ELR (cell line): Measurements from ENCODE around the gene CLDN34.
A peak's percentile ranks its signal among the peaks of the same experiment; 100 is the strongest.

Experiments
- DNase-seq: peaks from one replicate; pipeline ENCODE4 v3.0.0-alpha.2; 2015; ENCODE audit warnings: low read depth

CLDN34 gene, protein sequence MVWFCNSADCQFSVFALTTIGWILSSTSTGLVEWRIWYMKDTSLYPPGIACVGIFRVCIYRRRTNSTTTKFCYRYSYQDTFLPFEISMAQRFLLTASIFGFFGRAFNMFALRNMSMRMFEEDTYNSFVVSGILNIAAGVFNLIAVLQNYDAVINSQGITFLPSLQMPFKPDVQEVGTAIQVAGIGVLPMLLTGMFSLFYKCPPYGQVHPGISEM

DNA sequence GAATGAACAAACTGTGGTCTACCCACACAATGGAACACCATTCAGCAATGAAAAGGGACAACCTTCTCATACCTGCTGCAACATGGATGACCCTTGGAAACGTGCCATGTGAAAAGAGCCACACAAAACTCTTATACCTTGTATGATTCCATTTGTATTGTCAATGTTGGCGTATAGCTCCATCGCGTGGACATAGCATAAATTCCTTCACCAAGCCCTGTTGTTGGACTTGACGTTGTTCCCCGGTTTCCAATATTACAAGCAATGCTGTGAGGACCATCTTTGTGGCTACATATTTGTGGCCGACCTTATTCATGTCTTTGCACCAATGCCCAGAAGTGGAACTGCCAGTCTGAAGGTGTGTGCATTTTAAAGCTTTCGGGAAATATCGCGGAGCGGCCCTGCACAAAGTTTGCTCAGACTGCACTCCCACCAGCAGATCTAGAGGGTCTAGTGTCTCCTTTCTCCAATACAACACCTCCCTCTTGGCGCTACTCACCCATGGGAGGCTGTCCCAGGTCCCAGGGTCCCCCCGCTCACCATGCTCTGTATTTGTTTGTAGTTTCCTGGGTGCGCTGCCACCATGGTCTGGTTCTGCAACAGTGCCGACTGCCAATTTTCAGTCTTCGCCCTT, at the start of gene CLDN34:
CLDN34 (plus strand) TSS at position 584 of the 634 bp plus-strand sequence; CDS start at position 584, 0 bp downstream.
- DNase-seq: no peak

DNA sequence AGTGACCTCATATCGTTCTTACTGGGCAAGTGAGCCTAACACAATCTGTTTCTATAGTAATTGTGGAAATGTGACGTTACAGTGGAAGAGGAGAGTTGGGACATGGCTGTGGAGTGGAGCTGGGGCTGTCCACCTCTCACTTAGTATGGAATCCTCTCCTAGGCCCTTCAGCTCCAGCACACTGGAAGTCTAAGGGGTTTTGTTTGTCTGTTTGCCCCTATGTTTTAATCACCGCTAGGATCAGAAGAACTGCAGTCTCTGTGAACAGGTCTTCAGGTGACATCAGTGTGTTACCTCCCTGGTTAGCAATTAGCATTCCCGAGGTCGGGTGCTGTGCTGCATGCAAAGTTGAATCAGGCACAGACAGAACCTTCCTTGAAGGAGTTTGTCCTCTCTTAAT, 49.3 kb upstream of the CLDN34 start:
- no peak for DNase-seq

DNA sequence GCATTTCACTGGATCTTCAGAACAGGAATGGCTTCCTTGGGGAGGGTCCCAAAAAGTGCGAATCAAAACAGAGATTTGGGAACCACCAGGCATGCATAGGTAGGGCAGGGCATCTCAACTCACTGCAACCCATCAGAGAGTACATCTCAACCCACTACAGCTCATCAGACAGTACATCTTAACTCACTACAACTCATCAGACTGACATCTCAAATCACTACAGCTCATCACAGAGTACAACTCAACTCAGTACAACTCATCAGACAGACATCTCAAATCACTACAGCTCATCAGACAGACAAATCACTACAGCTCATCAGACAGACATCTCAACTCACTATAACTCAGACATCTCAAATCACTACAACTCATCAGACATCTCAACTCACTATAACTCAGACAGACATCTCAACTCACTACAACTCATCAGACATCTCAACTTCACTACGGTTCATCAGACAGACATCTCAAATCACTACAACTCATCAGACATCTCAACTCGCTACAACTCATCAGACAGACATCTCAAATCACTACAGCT, 47.5 kb upstream of the CLDN34 start:
- DNase-seq: no peak

DNA sequence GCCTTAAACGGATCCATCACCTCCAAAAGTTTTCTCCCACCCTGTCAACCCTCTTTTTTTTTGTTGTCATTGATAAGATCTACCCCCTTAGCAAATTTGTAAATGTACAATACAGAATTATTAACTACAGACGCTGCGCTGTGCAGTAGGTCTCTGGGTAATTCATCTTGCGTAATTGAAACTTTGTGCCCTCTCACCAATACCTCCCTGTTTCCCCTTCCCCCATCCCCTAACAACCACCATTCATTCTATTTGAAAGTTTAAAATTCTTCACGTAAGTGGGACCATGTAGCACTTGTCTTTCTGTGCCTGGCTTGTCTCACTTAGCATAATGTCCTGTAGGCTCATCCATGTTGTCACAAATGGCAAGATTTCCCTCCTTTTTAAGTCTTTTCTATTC, 45.8 kb upstream of the CLDN34 start:
- DNase-seq: no peak

- no peak for DNase-seq
Observed at GRCh38 chrX:9923357-9923756, 43.8 kb upstream of the CLDN34 start.

GRCh38 chrX:9926002-9926401, 41.2 kb upstream of the CLDN34 start:
- no peak for DNase-seq

GRCh38 chrX:9927698-9928482, 39.3 kb upstream of the CLDN34 start:
- DNase-seq: no peak

DNA sequence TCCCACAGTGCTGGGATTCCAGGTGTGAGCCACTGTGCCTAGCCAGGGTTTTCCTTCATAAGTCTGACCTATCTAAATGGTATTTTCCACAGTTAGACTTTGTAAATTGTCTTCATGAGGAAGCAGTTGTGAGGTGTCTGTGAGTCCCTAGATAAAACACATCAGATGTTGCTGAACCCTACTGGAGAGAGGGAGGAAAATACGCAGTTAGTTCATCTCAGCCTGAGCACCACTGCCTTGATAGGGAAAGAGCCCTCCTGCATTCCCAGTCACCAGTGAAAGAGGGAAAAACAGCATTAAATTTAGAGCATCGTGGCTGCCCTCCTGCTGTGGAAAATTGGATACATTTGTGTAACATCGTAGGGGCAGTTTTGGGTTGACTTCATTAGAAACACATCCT, 31.7 kb upstream of the CLDN34 start:
- DNase-seq: peak; percentile 4

DNA sequence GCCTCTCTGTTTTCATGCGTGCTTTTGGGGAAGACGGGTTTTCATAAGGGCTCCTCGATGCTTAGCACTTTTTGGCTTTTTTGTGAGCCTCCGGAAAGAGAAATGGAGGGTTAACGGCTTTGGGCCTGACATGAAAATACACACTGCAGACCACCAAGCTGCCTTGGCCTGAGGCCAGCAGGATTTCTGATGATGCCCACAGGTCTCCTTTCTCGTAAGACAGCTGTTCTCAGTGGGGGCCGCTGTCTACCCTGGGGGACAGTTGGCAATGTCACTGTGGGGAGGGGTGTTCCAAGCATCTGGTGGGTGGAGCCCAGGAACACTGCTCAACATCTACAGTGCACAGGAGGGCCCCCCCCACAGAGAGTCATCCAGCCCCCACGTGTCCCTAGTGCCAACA, 29.4 kb upstream of the CLDN34 start:
- no peak for DNase-seq

- DNase-seq: no peak
Observed at GRCh38 chrX:9938516-9938915, 28.6 kb upstream of the CLDN34 start.

DNA sequence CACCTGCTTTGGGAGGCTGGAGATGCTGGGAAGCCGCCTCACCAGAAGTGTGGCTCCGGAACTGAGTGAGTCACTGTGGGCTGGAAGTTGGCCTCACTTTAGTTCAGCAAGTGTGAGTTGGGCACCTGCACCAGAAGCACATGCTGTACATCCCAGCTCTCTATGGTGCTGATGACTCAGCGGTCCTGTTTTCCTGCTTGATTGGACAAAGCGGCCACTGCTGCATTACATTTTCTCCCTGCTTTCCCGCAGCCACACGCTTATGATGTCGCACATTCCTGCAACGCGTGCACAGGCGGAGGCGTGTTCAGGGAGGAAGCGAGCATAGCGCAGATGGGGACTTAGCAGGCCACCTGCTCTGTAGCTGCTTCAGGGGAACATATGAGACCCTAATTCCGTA, 26.7 kb upstream of the CLDN34 start:
- DNase-seq: peak; percentile 69

- no peak for DNase-seq
Observed at GRCh38 chrX:9942086-9942485, 25.1 kb upstream of the CLDN34 start.

GRCh38 chrX:9943420-9943819, 23.7 kb upstream of the CLDN34 start:
- DNase-seq: no peak

DNA sequence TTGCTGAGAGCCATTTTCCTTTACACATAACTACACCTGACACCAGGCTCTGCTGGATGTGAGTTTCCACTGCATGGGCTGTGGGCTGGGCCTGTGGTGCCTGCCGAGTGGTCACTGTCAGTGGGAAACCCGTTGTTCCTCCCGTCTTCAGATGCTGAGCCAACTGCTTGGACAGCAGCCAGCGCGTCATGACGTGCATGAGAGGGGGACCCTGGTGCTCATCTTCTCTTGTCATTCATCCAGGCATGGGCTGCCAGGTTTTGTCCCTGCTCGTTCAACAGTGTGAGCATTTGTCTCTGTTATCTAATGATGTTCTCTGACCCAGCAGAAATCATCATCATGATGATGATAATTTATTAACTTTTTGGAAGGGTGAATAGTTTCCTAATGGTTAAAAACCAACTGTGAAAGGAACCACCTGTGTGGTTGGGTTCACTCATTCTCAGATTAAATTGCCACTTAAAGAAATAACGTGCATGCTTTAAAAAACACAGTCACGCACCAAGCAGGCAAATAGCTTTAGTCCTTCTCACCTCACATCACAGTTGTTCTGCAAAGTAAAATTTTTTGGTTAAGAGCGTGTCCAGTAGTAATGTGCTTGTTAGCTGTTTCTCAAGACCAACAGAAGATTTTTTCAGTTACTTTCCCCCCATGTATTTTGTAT, 19.9 kb upstream of the CLDN34 start:
- DNase-seq: no peak

DNA sequence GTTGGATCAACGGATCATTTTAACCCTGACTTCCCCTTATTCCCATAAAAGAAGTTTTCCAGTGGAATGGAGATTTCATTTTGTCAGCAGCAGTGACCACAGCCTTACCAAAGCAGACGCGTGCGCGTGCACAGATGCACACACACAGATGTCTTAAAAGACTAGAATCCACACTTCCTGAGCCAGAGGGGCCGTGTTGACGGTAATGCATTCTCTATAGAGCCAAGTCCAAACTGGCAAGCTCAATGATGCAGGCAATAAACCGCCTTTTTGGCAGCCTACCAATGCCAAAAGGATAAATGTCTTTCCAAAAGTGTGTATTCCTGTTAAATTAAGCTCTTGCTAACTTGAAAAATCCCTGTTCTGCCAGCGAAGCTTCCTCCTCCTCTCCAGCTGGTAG, 18.8 kb upstream of the CLDN34 start:
- no peak for DNase-seq

DNA sequence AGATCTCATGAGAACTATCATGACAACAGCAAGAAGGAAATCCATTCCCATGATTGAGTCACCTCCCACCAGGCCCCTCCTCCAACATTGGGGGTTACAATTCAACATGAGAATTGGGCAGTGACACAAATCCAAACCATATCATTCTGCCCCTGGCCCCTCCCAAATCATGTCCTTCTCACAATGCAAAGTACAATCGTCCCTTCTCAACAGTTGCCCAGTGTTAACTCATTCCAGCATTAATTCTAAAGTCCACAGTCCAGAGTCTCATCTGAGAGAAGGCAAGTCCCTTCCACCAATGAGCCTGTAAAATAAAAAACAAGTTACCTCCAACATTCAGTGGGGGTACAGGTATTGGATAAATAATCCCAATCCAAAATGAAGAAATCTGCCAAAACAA, 14.9 kb upstream of the CLDN34 start:
- DNase-seq: no peak

DNA sequence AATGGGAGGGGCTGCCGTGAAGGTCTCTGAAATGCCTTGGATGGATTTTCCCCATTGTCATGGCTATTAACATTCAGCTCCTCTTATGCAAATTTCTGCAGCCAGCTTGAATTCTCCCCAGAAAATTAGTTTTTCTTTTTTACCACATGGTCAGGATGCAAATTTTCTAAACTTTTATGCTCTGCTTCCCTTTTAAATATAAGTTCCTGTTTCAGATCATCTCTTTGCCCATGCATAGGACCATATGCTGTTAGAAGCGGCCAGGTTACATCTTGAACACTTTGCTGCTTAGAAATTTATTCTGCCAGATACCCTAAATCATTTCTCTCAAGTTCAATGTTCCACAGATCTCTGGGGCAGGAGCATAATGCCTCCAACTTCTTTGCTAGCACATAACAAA, 13.8 kb upstream of the CLDN34 start:
- DNase-seq: no peak

- no peak for DNase-seq
Observed at GRCh38 chrX:9955506-9955905, 11.7 kb upstream of the CLDN34 start.

DNA sequence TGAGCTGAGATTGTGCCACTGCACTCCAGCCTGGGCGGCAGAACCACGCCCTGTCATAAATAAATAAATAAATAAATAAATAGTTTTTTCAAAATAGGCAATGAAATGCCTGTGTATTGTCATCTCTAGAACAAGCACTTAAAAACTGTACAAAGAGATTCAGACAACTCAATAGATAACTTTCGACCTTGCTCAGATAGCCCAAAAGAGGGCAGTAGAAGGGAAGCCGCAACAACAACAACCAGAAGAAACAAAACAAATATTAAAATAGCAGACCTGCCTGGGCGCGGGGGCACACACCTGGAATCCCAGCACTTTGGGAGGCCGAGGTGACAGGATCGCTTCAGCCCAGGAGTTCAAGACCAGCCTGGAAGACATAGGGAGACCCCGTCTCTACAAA, 9.4 kb upstream of the CLDN34 start:
- DNase-seq: no peak

GRCh38 chrX:9958183-9958582, 9.0 kb upstream of the CLDN34 start:
- no peak for DNase-seq

GRCh38 chrX:9961750-9962149, 5.4 kb upstream of the CLDN34 start:
- DNase-seq: no peak

DNA sequence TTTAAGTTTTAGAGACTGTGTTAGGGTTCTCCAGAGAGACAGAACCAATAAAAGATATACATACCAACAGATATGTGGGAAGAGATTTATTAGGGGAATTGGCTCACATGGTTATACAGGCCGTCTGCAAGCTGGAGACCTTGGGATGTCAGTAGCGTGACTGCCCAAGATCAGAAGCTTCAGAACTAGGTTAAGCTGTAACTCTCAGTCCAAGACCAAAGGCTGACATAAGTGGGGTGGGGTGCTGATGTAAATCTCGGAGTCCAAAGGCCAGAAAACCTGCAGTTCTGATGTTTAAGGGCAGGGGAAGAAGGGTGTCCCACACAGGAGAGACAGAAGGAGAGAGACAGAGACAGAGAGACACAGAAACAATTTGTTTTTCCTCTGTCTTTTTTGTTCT, 10.5 kb downstream of the CLDN34 start:
- DNase-seq: no peak

- no peak for DNase-seq
Observed at GRCh38 chrX:9980401-9980800, 13.2 kb downstream of the CLDN34 start.
